Transverse colon (tissue), 4 donors: ENCODE results near the gene SCD5.

Experiments used
- CTCF ChIP-seq, 5 experiments: fragments of 200-600 bp in 3 of 5; fragments of 450-650 bp in 2 of 5; sonication (generic) in 3 of 5; IDR thresholded peaks; 1 replicate in 2 of 5; 2 replicates in 3 of 5; pipeline ENCODE4 v1.5.1; 2016 to 2017; ENCODE audit warnings: antibody characterized with exemption in 5 of 5, inconsistent platforms in 3 of 5, mild to moderate bottlenecking in 2 of 5, moderate library complexity in 1 of 5
- EP300 ChIP-seq: sonication (generic); formaldehyde crosslinking; IDR thresholded peaks from one replicate; pipeline ENCODE4 v1.6.1; 2017; ENCODE audit warnings: antibody characterized with exemption, low read depth
- POLR2AphosphoS5 ChIP-seq, 3 donors: sonication (generic); formaldehyde crosslinking; IDR thresholded peaks; one replicate each; pipeline ENCODE4 v1.6.1; 2016; ENCODE audit warnings: antibody characterized with exemption in 3 of 3

GRCh38 chr4:82741188-82741587 lies 57.4 kb downstream of the SCD5 start:
- TF ChIP-seq CTCF (IDR thresholded peaks at IDR 0.05) = no peak
- TF ChIP-seq POLR2AphosphoS5 (IDR thresholded peaks at IDR 0.05) = no peak
- TF ChIP-seq EP300 = no peak
